ENCODE data around the gene CEP112.
A peak's percentile ranks its signal among the peaks of the same experiment; 100 is the strongest.
"Not testable (repeated sequence)": the region's sequence is repeated elsewhere in the genome, so short reads cannot be mapped to it uniquely, and the experiment has no call there.

The CEP112 gene

GRCh38 chr17:65813306-65813705 lies 378.6 kb downstream of the CEP112 start:
- no peak for DNase-seq

DNA sequence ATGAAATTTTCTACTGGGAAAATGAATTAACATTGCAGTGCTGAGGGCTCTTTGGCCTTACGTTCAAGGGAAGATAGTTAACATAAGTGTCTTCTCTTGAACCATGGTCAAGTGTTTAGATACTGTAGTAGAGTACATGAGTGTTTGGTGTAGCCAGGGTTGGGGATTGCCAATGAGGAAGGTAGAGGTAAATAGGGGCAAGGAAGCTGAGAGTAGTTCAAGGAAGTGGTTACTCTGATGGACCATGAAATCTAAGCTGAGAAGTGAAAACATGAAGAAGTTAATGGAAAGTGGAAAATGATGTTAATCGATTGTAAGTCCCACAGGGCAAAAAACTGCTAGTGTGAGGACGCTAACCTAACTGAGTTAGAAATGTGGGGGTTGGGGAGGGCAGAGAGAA lies 380.9 kb downstream of the CEP112 start:
- DNase-seq: no peak

- DNase-seq: no peak
Observed at GRCh38 chr17:65809366-65809765, 382.6 kb downstream of the CEP112 start.

DNA sequence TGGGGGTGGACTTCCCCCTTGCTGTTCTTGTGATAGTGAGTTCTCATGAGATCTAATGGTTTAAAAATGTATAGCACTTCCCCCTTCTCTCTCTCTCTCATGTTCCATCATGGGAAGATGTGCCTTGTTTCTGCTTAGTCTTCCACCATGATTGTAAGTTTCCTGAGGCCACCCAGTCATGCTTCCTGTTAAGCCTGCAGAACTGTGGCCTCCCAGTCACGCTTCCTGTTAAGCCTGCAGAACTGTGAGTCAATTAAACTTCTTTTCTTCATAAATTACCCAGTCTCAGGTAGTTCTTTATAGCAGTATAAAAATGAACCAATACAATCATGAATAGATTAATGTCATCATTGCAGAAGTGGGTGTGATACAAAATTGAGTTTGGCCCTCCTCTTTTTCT lies 383.4 kb downstream of the CEP112 start:
- not testable (repeated sequence) for DNase-seq

DNA sequence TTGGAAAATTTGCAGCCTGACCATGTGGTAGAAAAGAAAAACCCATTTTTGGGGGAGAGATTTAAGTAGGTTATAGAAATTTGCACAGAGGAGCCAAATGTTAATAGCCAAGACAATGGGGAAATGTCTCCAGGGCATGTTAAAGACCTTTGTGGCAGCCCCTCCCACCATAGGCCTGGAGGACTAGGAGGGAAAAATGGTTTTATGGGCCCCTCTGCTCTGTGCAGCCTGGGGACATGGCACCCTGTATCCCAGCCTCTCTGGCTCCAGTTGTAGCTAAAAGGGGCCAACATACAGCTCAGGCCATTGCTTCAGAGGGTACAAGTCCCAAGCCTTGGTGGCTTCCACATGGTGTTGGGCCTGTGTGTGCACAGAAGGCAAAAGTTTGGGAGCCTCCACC lies 384.6 kb downstream of the CEP112 start:
- no peak for DNase-seq

- no peak for DNase-seq
Observed at GRCh38 chr17:65801513-65801912, 390.4 kb downstream of the CEP112 start.

DNA sequence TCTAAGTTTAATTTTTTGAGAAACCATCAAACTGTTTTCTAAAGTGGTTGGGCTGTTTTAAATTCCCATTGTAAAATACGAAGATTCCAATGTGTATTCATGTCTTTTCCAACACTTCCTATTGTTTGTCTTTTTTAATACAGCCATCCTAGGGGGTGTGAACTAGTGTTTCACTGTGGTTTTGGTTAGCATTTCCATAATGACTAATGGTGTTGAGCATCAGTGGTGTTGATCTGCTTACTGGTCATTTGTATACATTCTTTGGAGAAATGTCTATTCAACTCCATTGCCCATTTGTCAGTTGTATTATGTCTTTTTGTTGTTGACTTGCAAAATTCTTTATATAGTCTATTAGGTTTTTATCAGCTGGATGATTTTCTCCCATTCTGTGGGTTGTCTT lies 391.3 kb downstream of the CEP112 start:
- no peak for DNase-seq

DNA sequence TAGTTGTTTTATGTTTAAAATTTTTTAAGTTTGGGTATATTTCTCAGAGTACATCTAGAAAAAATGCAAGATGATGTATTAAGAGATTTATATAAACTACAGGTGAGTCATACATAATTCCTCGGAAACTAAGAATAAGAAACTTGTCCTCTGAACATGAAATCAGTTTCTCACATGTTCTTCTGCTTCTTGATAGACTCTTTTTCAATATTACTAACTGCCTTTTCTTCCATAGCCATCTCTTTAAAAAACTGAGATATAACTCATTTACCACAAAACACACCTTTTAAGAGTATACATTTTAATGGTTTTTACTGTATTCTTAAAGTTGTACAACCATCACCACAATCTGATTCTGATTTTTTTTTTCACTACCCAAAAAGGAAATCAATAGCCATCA lies 392.1 kb downstream of the CEP112 start:
- DNase-seq: no peak

- DNase-seq: no peak
Observed at GRCh38 chr17:65799454-65799853, 392.5 kb downstream of the CEP112 start.

DNA sequence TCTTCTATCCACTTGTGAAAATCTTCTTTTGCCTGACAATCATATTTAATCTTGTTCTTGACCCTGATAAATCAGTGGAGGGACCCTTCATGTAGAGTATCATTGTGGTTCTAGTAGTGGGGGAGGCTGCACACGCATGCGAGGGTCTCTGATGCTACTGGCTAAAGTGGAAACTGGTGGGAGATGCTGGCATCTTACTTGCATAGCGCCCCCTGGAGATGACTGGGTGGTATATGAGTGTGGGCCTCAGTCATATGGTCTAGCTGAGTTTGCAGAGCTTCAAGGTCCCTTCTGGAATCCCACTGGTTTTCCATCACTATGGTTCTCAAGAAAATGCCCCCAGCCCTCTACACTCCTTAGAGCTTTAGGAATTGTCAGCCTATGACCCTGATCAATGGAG lies 394.1 kb downstream of the CEP112 start:
- peak; percentile 5 for DNase-seq

GRCh38 chr17:65797101-65797500 lies 394.8 kb downstream of the CEP112 start:
- DNase-seq: no peak

- peak; percentile 23 for DNase-seq
Observed at GRCh38 chr17:65794572-65794971, 397.4 kb downstream of the CEP112 start.

DNA sequence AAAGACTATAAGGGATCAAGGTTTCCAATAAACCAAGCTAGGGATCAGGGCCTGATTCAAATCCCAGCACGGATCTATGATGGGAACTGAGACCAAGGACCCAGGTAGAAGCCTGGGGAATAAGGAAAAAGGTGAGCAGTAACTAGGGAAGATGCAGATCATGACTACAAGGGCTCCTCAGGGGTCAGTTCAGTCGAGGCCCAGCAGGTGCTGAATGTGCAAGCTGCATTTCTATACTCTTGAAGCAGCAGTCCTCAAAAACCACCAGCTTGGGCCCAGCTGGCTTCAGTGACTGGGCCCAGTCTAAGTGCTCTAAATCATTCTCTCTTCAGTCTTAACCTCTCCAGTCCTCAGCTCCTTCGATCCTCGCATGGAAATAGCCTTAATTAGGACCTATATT lies 401.7 kb downstream of the CEP112 start:
- no peak for DNase-seq

DNA sequence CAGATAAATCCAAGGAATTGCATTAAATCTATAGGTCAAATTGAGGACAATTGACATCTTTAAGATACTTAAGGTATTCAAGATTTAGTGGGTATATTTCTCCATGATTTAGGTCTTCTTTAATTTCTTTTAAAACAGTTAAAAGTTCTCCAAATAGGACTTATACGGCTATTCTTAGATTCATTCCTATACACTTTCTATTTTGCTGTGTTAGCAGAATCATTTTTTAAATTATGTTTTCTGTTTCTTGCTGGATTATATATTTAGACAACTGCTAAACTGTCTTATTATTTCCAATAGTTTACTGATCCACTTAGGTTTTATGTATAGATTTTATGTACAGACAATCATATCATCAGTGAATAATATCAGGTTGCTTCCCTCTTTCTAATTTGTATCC lies 404.4 kb downstream of the CEP112 start:
- DNase-seq: no peak

- no peak for DNase-seq
Observed at GRCh38 chr17:65786479-65786878, 405.5 kb downstream of the CEP112 start.

DNA sequence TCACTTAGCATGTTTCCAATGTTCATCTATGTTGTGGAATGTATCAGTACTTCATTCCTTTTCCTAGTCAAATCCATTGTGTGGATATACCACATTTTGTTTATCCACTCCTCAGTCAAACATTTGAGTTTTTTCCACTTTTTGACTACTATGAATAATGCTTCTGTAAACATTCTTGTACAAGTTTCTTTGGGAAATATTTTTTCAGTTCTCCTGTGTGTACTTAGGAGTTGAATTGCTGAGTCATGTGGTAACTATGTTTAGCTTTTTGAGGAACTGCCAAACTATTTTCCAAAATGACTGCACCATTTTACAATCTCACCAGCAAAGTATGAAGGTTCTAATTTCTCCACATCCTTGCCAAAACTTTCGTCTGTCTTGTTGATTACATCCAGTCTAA lies 406.8 kb downstream of the CEP112 start:
- no peak for DNase-seq

DNA sequence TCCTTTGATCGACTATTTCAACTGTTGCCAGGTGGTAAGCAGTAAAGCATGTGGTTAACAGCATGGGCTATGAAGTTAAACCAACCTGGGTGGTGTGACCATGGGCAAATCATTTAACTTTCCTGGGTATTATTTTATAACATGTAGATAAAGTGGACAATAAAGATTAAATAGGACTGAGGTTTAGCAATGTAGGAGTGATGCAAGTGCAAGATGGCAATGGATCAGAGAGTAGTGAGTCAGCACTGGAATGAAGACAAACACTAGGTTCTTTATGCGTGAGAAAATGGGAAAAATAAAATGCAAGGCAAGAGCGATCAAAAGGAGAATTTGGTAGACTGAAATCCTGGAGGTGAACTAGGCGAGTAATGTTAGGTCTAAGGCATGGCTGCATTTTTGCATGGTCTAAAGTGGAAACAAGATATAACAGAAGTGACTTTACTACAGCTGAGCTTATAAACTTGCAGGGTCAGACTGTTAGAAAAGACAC lies 408.0 kb downstream of the CEP112 start:
- no peak for DNase-seq

DNA sequence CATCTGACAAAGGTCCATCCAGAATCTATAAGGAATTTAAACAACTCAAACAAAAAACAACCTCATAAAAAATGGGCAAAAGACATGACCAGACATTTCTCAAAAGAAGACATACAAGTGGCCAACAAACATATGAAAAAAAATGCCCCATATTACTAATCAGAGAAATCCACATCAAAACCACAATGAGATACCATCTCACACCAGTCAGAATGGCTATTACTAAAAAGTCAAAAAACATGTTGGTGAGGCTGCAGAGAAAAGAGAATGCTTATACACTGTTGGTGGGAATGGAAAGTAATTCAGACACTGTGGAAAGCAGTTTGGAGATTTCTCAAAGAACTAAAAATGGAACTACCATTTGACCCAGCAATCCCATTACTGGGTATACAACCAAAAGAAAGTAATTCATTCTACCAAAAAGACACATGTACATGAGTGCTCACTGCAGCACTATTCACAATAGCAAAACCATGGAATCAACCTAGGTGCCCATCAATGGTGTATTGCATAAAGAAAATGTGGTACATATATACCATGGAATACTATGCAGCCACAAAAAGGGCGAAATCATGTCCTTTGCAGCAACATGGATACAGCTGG lies 409.7 kb downstream of the CEP112 start:
- not testable (repeated sequence) for DNase-seq

DNA sequence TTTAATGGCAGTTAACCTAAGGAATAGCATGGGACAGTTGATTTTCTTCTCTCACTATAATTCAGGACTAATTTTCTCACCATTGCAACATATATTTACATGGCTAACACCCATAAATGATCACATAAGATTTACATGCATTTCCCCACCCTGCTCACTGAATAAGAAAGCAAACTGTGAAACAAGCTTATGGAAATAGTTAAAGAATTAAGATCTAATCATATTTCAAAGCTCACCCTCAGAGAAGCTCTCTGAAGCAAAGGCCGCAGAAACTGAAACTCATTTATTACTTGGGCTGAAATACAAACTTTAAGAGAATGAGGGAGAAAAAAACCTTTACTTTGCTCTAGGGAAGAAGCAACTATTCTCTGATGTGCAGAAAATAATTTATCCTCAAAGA lies 411.8 kb downstream of the CEP112 start:
- no peak for DNase-seq

- DNase-seq: no peak
Observed at GRCh38 chr17:65776890-65777289, 415.0 kb downstream of the CEP112 start.

- no peak for DNase-seq
Observed at GRCh38 chr17:65774787-65775186, 417.1 kb downstream of the CEP112 start.

DNA sequence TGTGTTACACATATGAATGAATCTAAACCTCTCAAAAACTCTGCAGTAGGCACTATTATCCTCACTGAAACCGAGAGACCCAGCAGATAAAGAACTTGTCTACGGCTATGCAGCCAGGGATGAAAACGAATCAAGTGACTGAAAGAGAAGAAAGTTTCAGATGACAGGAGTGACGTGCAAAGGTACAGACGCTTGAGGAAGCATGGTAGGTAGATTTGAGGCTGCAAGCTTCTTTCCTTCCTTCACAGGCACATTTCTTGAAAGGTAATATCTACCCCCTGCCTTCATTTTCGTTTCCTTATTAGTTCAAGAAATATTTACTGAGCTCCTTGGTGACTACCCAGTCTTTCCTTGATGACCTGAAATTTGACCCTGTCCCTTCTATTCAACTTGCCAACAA lies 418.9 kb downstream of the CEP112 start:
- DNase-seq: peak; percentile 11

DNA sequence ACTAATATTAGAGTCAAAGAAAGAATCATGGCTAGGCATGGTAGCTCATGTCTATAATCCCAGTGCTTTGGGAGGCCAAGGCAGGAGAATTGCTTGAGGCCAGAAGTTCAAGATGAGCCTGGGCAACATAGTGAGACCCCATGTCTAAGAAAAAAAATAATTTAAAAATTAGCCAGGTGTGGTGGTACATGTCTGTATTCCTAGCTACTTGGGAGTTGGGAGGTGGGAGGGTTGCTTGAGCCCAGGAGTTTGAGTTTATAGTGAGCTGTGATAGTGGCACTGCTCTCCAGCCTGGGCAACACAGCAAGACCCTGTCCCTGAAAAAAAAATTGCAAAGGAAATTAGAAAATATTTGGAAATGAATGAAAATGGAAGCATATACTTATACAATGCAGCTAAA lies 420.2 kb downstream of the CEP112 start:
- no peak for DNase-seq

DNA sequence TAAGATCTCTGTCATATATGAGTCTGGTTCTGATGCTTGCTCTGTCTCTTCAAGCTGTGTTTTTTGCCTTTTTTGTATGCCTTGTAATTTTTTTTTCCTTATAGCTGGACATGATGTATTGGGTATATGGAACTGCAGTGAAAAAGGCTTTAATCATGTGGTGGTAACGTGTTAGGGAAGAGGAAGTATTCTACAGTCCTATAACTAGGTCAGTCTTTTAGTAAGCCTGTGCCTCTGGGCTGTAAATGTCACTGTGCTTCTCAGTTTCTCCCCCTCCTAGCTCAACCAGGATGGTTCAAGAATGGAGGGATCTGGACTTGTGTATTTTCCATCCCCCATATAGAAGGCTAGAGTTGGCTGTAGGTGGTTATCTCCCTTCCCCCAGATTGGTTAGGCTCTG lies 428.1 kb downstream of the CEP112 start:
- DNase-seq: no peak

DNA sequence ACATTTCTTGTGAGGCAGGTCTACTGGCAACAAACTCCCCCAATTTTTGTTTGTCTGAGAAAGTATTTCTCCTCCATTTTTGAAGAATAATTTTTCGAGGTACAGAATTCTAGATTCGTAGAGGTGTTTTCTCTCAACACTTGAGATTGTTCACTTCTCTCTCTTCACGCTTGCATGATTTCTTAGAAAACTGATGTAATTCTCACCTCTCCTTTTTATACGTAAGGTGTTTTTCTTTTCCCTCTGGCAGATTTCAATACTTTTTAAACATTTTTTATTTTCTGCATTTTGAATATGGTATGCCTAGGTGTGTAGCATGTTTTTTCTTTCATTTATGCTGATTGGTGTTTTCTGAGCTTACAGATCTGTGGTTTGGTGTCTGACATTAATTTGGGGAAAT lies 429.0 kb downstream of the CEP112 start:
- no peak for DNase-seq

DNA sequence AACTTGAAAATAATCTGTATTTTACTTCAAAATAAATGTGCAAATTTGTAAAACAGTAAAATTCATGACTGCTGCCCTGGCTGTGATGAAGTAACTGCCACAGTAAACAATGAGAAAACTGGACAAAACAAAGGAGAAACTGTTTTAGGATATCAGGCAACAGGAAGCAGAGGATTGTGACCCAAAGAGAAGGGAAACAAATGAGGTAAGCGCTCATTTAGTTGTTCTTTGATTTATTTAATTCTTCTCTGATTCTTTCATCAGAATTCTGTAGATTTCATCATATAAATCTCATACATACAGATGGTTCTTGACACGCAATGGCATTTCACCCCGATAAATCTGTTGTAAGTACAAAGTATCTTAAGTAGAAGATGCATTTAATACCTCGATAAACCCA lies 432.4 kb downstream of the CEP112 start:
- no peak for DNase-seq

All from RPMI8226 (cell line).